ENCODE measurements around the gene MYPOP. TPM values are rescaled to one million over a fixed set of nuclear protein-coding genes. Genes with fewer than 3 reads are reported as not detected.

MYPOP gene
- total and polyA plus RNA-seq, 12 donors = 7.1 to 17.0 (median 10.0) TPM

- H3K4me1 ChIP-seq = peaks cover 0 to 33% (median 25%) of the 10 kb centered on the region in 9 donors
- peaks cover 0 to 23% (median 21%) of the 10 kb centered on the region in 7 donors for H3K27me3 ChIP-seq
- no peak for ATAC-seq
- peak overlapping the region in 1 of 10 donors; percentile 48 for H3K27ac ChIP-seq
- peaks cover 0 to 57% (median 0%) of the 10 kb centered on the region in 9 donors for H3K36me3 ChIP-seq
- WGBS, 2 donors = 86 to 95% methylated on average over 15 of the region's 15 CpGs
- DNase-seq = no peak
- no peaks in the 10 kb centered on the region for H3K9me3 ChIP-seq
- no peak for TF ChIP-seq CTCF (IDR thresholded peaks at IDR 0.05)
- no peak overlapping the region for H3K4me3 ChIP-seq
- intact Hi-C loops (cut with DNase I) = loop anchor here in 1 of 10 donors (5.0 kb wide), 1 partner anchor 137 kb away; the partner anchor contains the start of gene CCDC61
These were observed 41.8 kb downstream of the MYPOP start for GRCh38 chr19:45860359-45861259.

GRCh38 chr19:45854167-45854778, 48.1 kb downstream of the MYPOP start:
- Histone ChIP-seq H3K36me3 (peaks cover 0 to 94% (median 27%) of the 10 kb centered on the region in 9 donors), H3K27me3 (no peaks in the 10 kb centered on the region), H3K27ac (no peak overlapping the region), H3K9me3 (no peaks in the 10 kb centered on the region), H3K4me1 (no peaks in the 10 kb centered on the region), H3K4me3 (no peak overlapping the region)
- ATAC-seq (peak in 1 of 8 donors; percentile 51), DNase-seq (no peak)
- no peak for TF ChIP-seq CTCF (IDR thresholded peaks at IDR 0.05)
- 91 to 95% methylated on average over 16 of the region's 16 CpGs for WGBS, 2 donors
- intact Hi-C loops (cut with DNase I) = no loop called here

GRCh38 chr19:45852983-45853382, 49.4 kb downstream of the MYPOP start:
- ATAC-seq (peak in 1 of 8 donors; percentile 19), DNase-seq (no peak)
- no peak for TF ChIP-seq CTCF (IDR thresholded peaks at IDR 0.05)
- Histone ChIP-seq H3K27ac (no peak overlapping the region), H3K27me3 (no peaks in the 10 kb centered on the region), H3K4me1 (no peaks in the 10 kb centered on the region), H3K4me3 (no peak overlapping the region), H3K36me3 (peaks cover 0 to 94% (median 36%) of the 10 kb centered on the region in 9 donors), H3K9me3 (no peaks in the 10 kb centered on the region)
- intact Hi-C loops (cut with DNase I) = no loop called here
- WGBS, 2 donors = 84 to 87% methylated on average over 7 of the region's 7 CpGs

GRCh38 chr19:45852145-45852750, 50.2 kb downstream of the MYPOP start:
- no peak for ATAC-seq

More at GRCh38 chr19:45852145-45852750, 50.2 kb downstream of the MYPOP start:
- Histone ChIP-seq H3K36me3 (peaks cover 4 to 98% (median 43%) of the 10 kb centered on the region in 9 donors), H3K4me3 (no peak overlapping the region), H3K4me1 (no peaks in the 10 kb centered on the region), H3K27ac (no peak overlapping the region), H3K9me3 (no peaks in the 10 kb centered on the region), H3K27me3 (no peaks in the 10 kb centered on the region)
- DNase-seq = no peak
- TF ChIP-seq CTCF (IDR thresholded peaks at IDR 0.05) = no peak
- 93 to 94% methylated on average over 10 of the region's 10 CpGs for WGBS, 2 donors
- intact Hi-C loops (cut with DNase I) = no loop called here

Data from heart right ventricle (tissue), 16 donors.